HCT116 (cell line): ENCODE data around the gene C8A. TPM values are rescaled to one million over a fixed set of nuclear protein-coding genes. Genes with fewer than 3 reads are reported as not detected.

ENCODE experiments used
- ATAC-seq: fragments of 200-7000 bp; cut with Tn5 transposase; 2 replicates; pipeline ENCODE4 v1.9.1; 2020; ENCODE audit warnings: mild to moderate bottlenecking, moderate library complexity
- BruUV-seq: library from RNA; stranded (reverse); fragments of 400-500 nt; replicated peaks from 2 replicates; lab custom pipeline; 2021; lab: Mats Ljungman, UMichigan
- CTCF ChIA-PET: fragments of 300-600 bp; sonication (Branson Sonifier 250); formaldehyde crosslinking; loops from one replicate; lab custom pipeline; 2021; ENCODE audit warnings: antibody characterized with exemption; lab: Charles Lee
- POLR2A ChIA-PET: fragments of 300-600, 350-600 bp; sonication (Branson Sonifier 250); formaldehyde crosslinking; loops from one replicate; lab custom pipeline; 2021; ENCODE audit warnings: antibody characterized with exemption; lab: Charles Lee
- RAD21 ChIA-PET, 2 experiments: fragments of 300-600 bp; sonication (Branson Sonifier 250); formaldehyde crosslinking; loops; one replicate each; lab custom pipeline; 2023; ENCODE audit warnings: low total read pairs in 2 of 2; ENCODE audit not compliant: uncharacterized antibody in 2 of 2, unreplicated experiment in 2 of 2, low non-redundant PET in 1 of 2; lab: Charles Lee
- DNase-seq: peaks from one replicate; pipeline ENCODE4 v3.0.0-alpha.2; 2010; ENCODE audit warnings: low read depth, low spot score
- H2AFZ ChIP-seq: fragments of 200-600 bp; shearing (Covaris generic), sonication (generic); 2 replicates; pipeline ENCODE4 v1.6.1; 2017; ENCODE audit warnings: low read depth, mixed run types, mixed read lengths, antibody characterized with exemption, low read length; ENCODE audit not compliant: poor library complexity, severe bottlenecking
- H3K27ac ChIP-seq: 2 replicates; pipeline ENCODE4 v1.5.1; 2012; ENCODE audit warnings: low read depth, low read length
- H3K27me3 ChIP-seq: fragments of 200-600 bp; sonication (generic); 2 replicates; pipeline ENCODE4 v1.6.1; 2016; ENCODE audit warnings: mixed run types, low read length, mixed read lengths; ENCODE audit not compliant: insufficient read depth
- H3K36me3 ChIP-seq, 2 experiments: fragments of 200-500 bp in 1 of 2; fragments of 200-600 bp in 1 of 2; sonication (Bioruptor generic) in 1 of 2; sonication (generic) in 1 of 2; 2 replicates each; pipeline versions ENCODE4 v1.5.1 to v1.6.1; 2014 to 2016; ENCODE audit warnings: low read length in 2 of 2, inconsistent platforms in 1 of 2, mixed read lengths in 1 of 2, mixed run types in 1 of 2; ENCODE audit not compliant: insufficient read depth in 2 of 2, control insufficient read depth in 1 of 2
- H3K4me1 ChIP-seq, 2 experiments: fragments of 200-600 bp in 1 of 2; sonication (generic) in 1 of 2; 2 replicates each; pipeline versions ENCODE4 v1.5.1 to v1.6.1; 2012 to 2017; ENCODE audit warnings: low read length in 2 of 2, inconsistent platforms in 1 of 2, mild to moderate bottlenecking in 1 of 2, mixed read lengths in 1 of 2, mixed run types in 1 of 2, moderate library complexity in 1 of 2; ENCODE audit not compliant: insufficient read depth in 2 of 2, control insufficient read depth in 1 of 2
- H3K4me2 ChIP-seq: fragments of 200-600 bp; sonication (generic); 2 replicates; pipeline ENCODE4 v1.6.1; 2017; ENCODE audit warnings: mixed run types, low read length, mixed read lengths
- H3K4me3 ChIP-seq, 2 experiments: fragments of 200-600 bp in 1 of 2; sonication (generic) in 1 of 2; replicated peaks in 1 of 2; 2 replicates each; pipeline ENCODE4 v1.5.1; 2011 to 2016; ENCODE audit warnings: low read length in 2 of 2, control low read depth in 1 of 2, low read depth in 1 of 2, mild to moderate bottlenecking in 1 of 2, mixed read lengths in 1 of 2, mixed run types in 1 of 2
- H3K79me2 ChIP-seq: fragments of 200-600 bp; sonication (generic); 2 replicates; pipeline ENCODE4 v1.6.1; 2017; ENCODE audit warnings: mild to moderate bottlenecking, mixed run types, low read length, moderate library complexity, mixed read lengths; ENCODE audit not compliant: insufficient read depth
- H3K9ac ChIP-seq: fragments of 200-600 bp; sonication (generic); 2 replicates; pipeline ENCODE4 v1.6.1; 2016; ENCODE audit warnings: low read length, mixed read lengths
- H3K9me2 ChIP-seq: fragments of 200-600 bp; sonication (generic), shearing (Covaris generic); 2 replicates; pipeline ENCODE4 v1.6.1; 2017; ENCODE audit warnings: mixed run types, mild to moderate bottlenecking, moderate library complexity; ENCODE audit not compliant: insufficient read depth
- H3K9me3 ChIP-seq, 2 experiments: fragments of 200-500 bp in 1 of 2; fragments of 200-600 bp in 1 of 2; sonication (Bioruptor generic) in 1 of 2; sonication (generic) in 1 of 2; 2 replicates each; pipeline ENCODE4 v1.6.1; 2014 to 2017; ENCODE audit warnings: low read length in 2 of 2, mixed read lengths in 2 of 2, inconsistent platforms in 1 of 2, low read depth in 1 of 2, mild to moderate bottlenecking in 1 of 2, mixed run types in 1 of 2, moderate library complexity in 1 of 2; ENCODE audit not compliant: control insufficient read depth in 1 of 2, insufficient read depth in 1 of 2
- H4K20me1 ChIP-seq: fragments of 200-600 bp; sonication (generic), shearing (Covaris generic); 2 replicates; pipeline ENCODE4 v1.6.1; 2017; ENCODE audit warnings: mixed run types, mild to moderate bottlenecking, moderate library complexity; ENCODE audit not compliant: insufficient read depth
- CEBPB ChIP-seq: IDR thresholded peaks from 2 replicates; pipeline ENCODE4 v1.6.1; 2012; ENCODE audit warnings: low read depth
- RAD21 ChIP-seq: IDR thresholded peaks from 2 replicates; pipeline ENCODE4 v1.6.1; 2012; ENCODE audit warnings: low read depth, mild to moderate bottlenecking
- REST ChIP-seq: IDR thresholded peaks from 2 replicates; pipeline ENCODE4 v1.6.1; 2012; ENCODE audit warnings: low read depth
- ZNF274 ChIP-seq: fragments of 200-500 bp; sonication (Bioruptor generic); IDR thresholded peaks from 2 replicates; pipeline ENCODE4 v1.6.1; 2014; ENCODE audit warnings: mild to moderate bottlenecking, low read depth, low read length, inconsistent platforms
- intact Hi-C: fragments of 100-400 bp; cut with micrococcal nuclease; formaldehyde crosslinking; loops from 2 replicates; pipeline ENCODE4 v1.10.0; 2022
- total RNA-seq: library from RNA; stranded (reverse); gene quantifications from one replicate; pipeline ENCODE4 v1.2.1, GENCODE V29; 2021; ENCODE audit not compliant: unreplicated experiment

Gene C8A
- total RNA-seq, 1 experiment from 2014 or later = 0.10 TPM

- ChIA-PET RAD21 (no interaction called here), POLR2A (no interaction called here), CTCF (no interaction called here)
- Histone ChIP-seq H3K9ac (no peak overlapping the region), H3K27ac (no peak overlapping the region), H3K79me2 (no peaks in the 10 kb centered on the region), H3K27me3 (peaks cover 20% of the 10 kb centered on the region; the same call in 1 of the 2 replicates), H3K4me3 (no peak overlapping the region), H3K36me3 (no peaks in the 10 kb centered on the region), H3K4me2 (no peak overlapping the region), H4K20me1 (no peaks in the 10 kb centered on the region), H2AFZ (no peak overlapping the region), H3K4me1 (no peaks in the 10 kb centered on the region), H3K9me3 (no peaks in the 10 kb centered on the region), H3K9me2 (no peaks in the 10 kb centered on the region)
- DNase-seq = no peak
- TF ChIP-seq CEBPB = no peak
- no peak for TF ChIP-seq RAD21
- TF ChIP-seq REST = no peak
- intact Hi-C loops = no loop called here
- ATAC-seq = no peak
- no TSS peak for BruUV-seq
These were observed 23.4 kb downstream of the C8A start for GRCh38 chr1:56877973-56878372.

- intact Hi-C loops = no loop called here
- ATAC-seq = no peak
These were observed 26.2 kb downstream of the C8A start for GRCh38 chr1:56880774-56881173.

More at GRCh38 chr1:56880774-56881173, 26.2 kb downstream of the C8A start:
- Histone ChIP-seq H3K9me2 (no peaks in the 10 kb centered on the region), H2AFZ (no peak overlapping the region), H3K9me3 (no peaks in the 10 kb centered on the region), H3K9ac (no peak overlapping the region), H3K36me3 (no peaks in the 10 kb centered on the region), H3K4me3 (no peak overlapping the region), H3K4me1 (no peaks in the 10 kb centered on the region), H3K27me3 (peaks cover 4% of the 10 kb centered on the region; the same call in 1 of the 2 replicates), H3K27ac (no peak overlapping the region), H4K20me1 (no peaks in the 10 kb centered on the region), H3K79me2 (no peaks in the 10 kb centered on the region), H3K4me2 (no peak overlapping the region)
- DNase-seq = no peak
- CTCF ChIA-PET = no interaction called here
- no peak for TF ChIP-seq ZNF274
- no TSS peak for BruUV-seq
- RAD21 ChIA-PET = no interaction called here
- POLR2A ChIA-PET = no interaction called here
